K562 (cell line): ENCODE results near the gene THUMPD2. TPM values are rescaled to one million over a fixed set of nuclear protein-coding genes. Genes with fewer than 3 reads are reported as not detected.

ENCODE experiments used
- ATAC-seq: fragments of 200-7000 bp; cut with Tn5 transposase; 3 replicates; pipeline ENCODE4 v1.9.1; 2020; ENCODE audit warnings: moderate library complexity
- BruUV-seq: library from RNA; stranded (reverse); fragments of 400-500 nt; replicated peaks from 2 replicates; lab custom pipeline; 2021; lab: Mats Ljungman, UMichigan
- CTCF ChIA-PET: fragments of 300-600 bp; formaldehyde crosslinking; extraction: SDS; loops from one replicate; lab custom pipeline; 2021; ENCODE audit warnings: low intra/inter-chr PET ratio; lab: Yijun Ruan, JAX
- POLR2A ChIA-PET: fragments of 300-600, 350-650 bp; sonication (Branson Sonifier 250); formaldehyde crosslinking; extraction: SDS; loops from one replicate; lab custom pipeline; 2021; ENCODE audit warnings: antibody characterized with exemption, inconsistent platforms; lab: Yijun Ruan, JAX
- DNase-seq, 4 experiments: peaks; one replicate each; pipeline versions ENCODE4 v3.0.0 to v3.0.0-alpha.2; 2011 to 2018; ENCODE audit warnings: low spot score in 3 of 4, mixed read lengths in 3 of 4; ENCODE audit errors: extremely low read depth in 1 of 4
- FAIRE-seq: peaks from 2 replicates; lab custom pipeline; 2011; peaks lifted over from hg19 to GRCh38; lab: Jason Lieb, UNC
- H2AFZ ChIP-seq: 2 replicates; pipeline ENCODE4 v1.6.0; 2011; ENCODE audit warnings: low read depth, low read length, control low read depth, inconsistent platforms
- H3K27ac ChIP-seq: fragments of 200-600 bp; 3 replicates; pipeline ENCODE4 v1.8.0; 2011; ENCODE audit warnings: low read depth, mild to moderate bottlenecking, control low read depth, inconsistent platforms, low read length, moderate library complexity, mixed read lengths; ENCODE audit errors: extremely low read depth
- H3K27me3 ChIP-seq, 2 experiments: fragments of 300-600 bp in 1 of 2; 2 replicates in 1 of 2; 3 replicates in 1 of 2; pipeline versions ENCODE4 v1.6.0 to v1.8.0; 2011; ENCODE audit warnings: inconsistent platforms in 2 of 2, low read length in 2 of 2, mild to moderate bottlenecking in 1 of 2, mixed read lengths in 1 of 2, moderate library complexity in 1 of 2; ENCODE audit not compliant: control insufficient read depth in 2 of 2, insufficient read depth in 2 of 2
- H3K36me3 ChIP-seq: fragments of 300-600 bp; 3 replicates; pipeline ENCODE4 v1.8.0; 2011; ENCODE audit warnings: mild to moderate bottlenecking, low read length, inconsistent platforms; ENCODE audit not compliant: control insufficient read depth, insufficient read depth
- H3K4me1 ChIP-seq, 2 experiments: fragments of 200-600 bp in 1 of 2; replicated peaks in 1 of 2; 2 replicates in 1 of 2; 3 replicates in 1 of 2; pipeline versions ENCODE4 v1.5.1 to v1.8.0; 2011; ENCODE audit warnings: inconsistent platforms in 2 of 2, low read length in 2 of 2, mild to moderate bottlenecking in 1 of 2, mixed read lengths in 1 of 2, moderate library complexity in 1 of 2; ENCODE audit not compliant: control insufficient read depth in 2 of 2, insufficient read depth in 2 of 2
- H3K4me2 ChIP-seq: 2 replicates; pipeline ENCODE4 v1.6.1; 2011; ENCODE audit warnings: low read length, control low read depth, inconsistent platforms, mixed read lengths; ENCODE audit not compliant: insufficient read depth
- H3K4me3 ChIP-seq: fragments of 200-600 bp; sonication (generic), shearing (Covaris generic); 2 replicates; pipeline ENCODE4 v1.5.1; 2016; ENCODE audit warnings: control low read depth, inconsistent platforms
- H3K79me2 ChIP-seq: fragments of 200-600 bp; 3 replicates; pipeline ENCODE4 v1.8.0; 2011; ENCODE audit warnings: low read length, inconsistent platforms; ENCODE audit not compliant: control insufficient read depth, insufficient read depth
- H3K9ac ChIP-seq, 2 experiments: 2 replicates each; pipeline versions ENCODE4 v1.6.0 to v1.6.1; 2011; ENCODE audit warnings: low read depth in 2 of 2, low read length in 2 of 2, control low read depth in 1 of 2, inconsistent platforms in 1 of 2, mild to moderate bottlenecking in 1 of 2, mixed read lengths in 1 of 2; ENCODE audit not compliant: insufficient read depth in 1 of 2
- H3K9me1 ChIP-seq: one replicate; pipeline ENCODE4 v1.6.0; 2011; ENCODE audit warnings: inconsistent platforms, mild to moderate bottlenecking, low read length, moderate library complexity; ENCODE audit not compliant: control insufficient read depth, insufficient read depth
- H3K9me3 ChIP-seq: replicated peaks from 2 replicates; pipeline ENCODE4 v1.5.1; 2011; ENCODE audit warnings: low read depth, low read length, inconsistent platforms; ENCODE audit not compliant: control insufficient read depth, insufficient read depth
- H4K20me1 ChIP-seq: replicated peaks from 2 replicates; pipeline ENCODE4 v1.6.1; 2011; ENCODE audit warnings: low read length, inconsistent platforms, mixed read lengths; ENCODE audit not compliant: control insufficient read depth, insufficient read depth
- BHLHE40 ChIP-seq: IDR thresholded peaks from 2 replicates; pipeline ENCODE4 v1.6.1; 2011; ENCODE audit warnings: low read length, improper control_type of control experiment
- HLTF ChIP-seq: fragments of 450-650 bp; IDR thresholded peaks from 2 replicates; pipeline ENCODE4 v1.6.1; 2016
- NFYB ChIP-seq: IDR thresholded peaks from 2 replicates; pipeline ENCODE4 v1.6.1; 2011; ENCODE audit warnings: mild to moderate bottlenecking, moderate library complexity; ENCODE audit not compliant: insufficient read length; ENCODE audit errors: extremely low read depth
- TAF7 ChIP-seq: fragments of 450-650 bp; IDR thresholded peaks from 2 replicates; pipeline ENCODE4 v1.6.1; 2016; ENCODE audit warnings: missing genetic modification characterization, missing compliant biosample characterization
- WGBS: fragments of 100-300 bp; shearing (Covaris generic); methylation state at CpG from one replicate; pipeline ENCODE4 v1.1.6; 2016; ENCODE audit warnings: low coverage, mixed read lengths; ENCODE audit not compliant: insufficient coverage; ENCODE audit errors: missing lambda C conversion rate; 5-methylcytosine and 5-hydroxymethylcytosine counted together
- in situ Hi-C: fragments of 300-500 bp; cut with MboI; formaldehyde crosslinking; loops from 4 replicates; pipeline ENCODE4 v1.15.0; 2018; ENCODE audit warnings: inconsistent platforms, mixed read lengths
- intact Hi-C: fragments of 100-400 bp; cut with micrococcal nuclease; formaldehyde crosslinking; loops from 2 replicates; pipeline ENCODE4 v1.14.2; 2022
- polyA plus RNA-seq, 8 experiments: library from polyadenylated mRNA; depleted of rRNA in 4 of 8; stranded (reverse) in 5 of 8; unstranded in 3 of 8; fragments of >200 nt; fragmentation: Nextera tagmentation in 2 of 8; fragmentation: Illumina TruSeq in 1 of 8; extraction: Ambion mirVana in 2 of 8; extraction: Trizol in 1 of 8; gene quantifications; 2 replicates each; pipeline versions ENCODE4 v1.2.1 to v1.2.3, GENCODE V29; 2011 to 2014; ENCODE audit warnings: inconsistent platforms in 1 of 8, missing spikeins in 1 of 8
- total RNA-seq, 7 experiments: library from RNA; depleted of rRNA in 6 of 7; stranded (reverse); fragments of >200 nt in 6 of 7; fragmentation: Illumina TruSeq in 2 of 7; extraction: Trizol in 2 of 7; gene quantifications; 2 replicates each; pipeline versions ENCODE4 v1.2.1 to v1.2.3, GENCODE V29; 2011 to 2021; ENCODE audit warnings: low replicate concordance in 1 of 7
- TF ChIP-seq, protein P1 (sequence below): sonication (generic); formaldehyde crosslinking; IDR thresholded peaks from 2 replicates; pipeline ENCODE4 v1.8.0; 2022; ENCODE audit warnings: mild to moderate bottlenecking, missing genetic modification reagents, borderline replicate concordance
- TF ChIP-seq, protein P2 (sequence below): fragments of 450-650 bp; IDR thresholded peaks from 2 replicates; pipeline ENCODE4 v1.6.1; 2017; ENCODE audit warnings: antibody characterized with exemption, mild to moderate bottlenecking
- TF ChIP-seq, protein P3 (sequence below): sonication (generic); formaldehyde crosslinking; IDR thresholded peaks from 2 replicates; pipeline ENCODE4 v1.9.0; 2022; ENCODE audit warnings: mild to moderate bottlenecking, missing genetic modification reagents

Gene THUMPD2
- total and polyA plus RNA-seq, 9 of the 15 experiments (the other 6 are each of a cell fraction or from before 2014, with no cell fraction given), result 9.6 to 40.4 (median 24.0) TPM

DNA sequence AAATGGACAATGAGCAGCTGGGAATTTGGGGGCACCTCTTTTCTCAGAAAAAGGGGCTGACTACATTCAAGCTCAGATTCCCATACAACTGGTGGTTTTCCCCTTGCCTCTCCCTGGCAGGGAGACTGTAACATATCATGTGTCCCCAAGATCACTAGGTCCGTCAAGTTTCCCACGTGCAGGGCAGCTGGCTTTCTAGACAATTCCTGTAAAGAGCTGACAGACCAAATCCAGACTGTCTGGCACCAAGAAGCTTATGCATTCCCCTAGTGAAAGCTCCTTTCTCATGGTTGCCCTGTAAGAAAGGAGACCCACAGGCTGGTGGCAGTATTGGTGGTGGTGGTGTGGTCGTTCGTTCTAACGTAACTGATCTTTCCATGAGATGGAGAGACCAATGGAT, 48.8 kb downstream of the THUMPD2 start:
- 71% methylated on average over 5 of the region's 5 CpGs for WGBS
- FAIRE-seq, result peak; percentile 6
- intact Hi-C loops, result loop anchor here (1.0 to 5.0 kb wide), 5 partner anchors 137 to 497 kb away; partner anchors contain the start of gene MAP4K3

More for the DNA sequence above, 48.8 kb downstream of the THUMPD2 start:
- Histone ChIP-seq H3K9ac (no peak overlapping the region), H3K36me3 (peaks cover 24% of the 10 kb centered on the region), H3K4me2 (no peak overlapping the region), H3K27me3 (peaks cover 0 to 8% of the 10 kb centered on the region in 2 experiments; a peak in 1 of 5 replicates), H4K20me1 (peaks cover 2% of the 10 kb centered on the region; the same call in 1 of the 2 replicates), H2AFZ (no peak overlapping the region), H3K4me1 (no peaks in the 10 kb centered on the region), H3K79me2 (no peaks in the 10 kb centered on the region), H3K4me3 (no peak overlapping the region), H3K9me3 (no peaks in the 10 kb centered on the region), H3K27ac (no peak overlapping the region), H3K9me1 (no peaks in the 10 kb centered on the region)
- ChIA-PET CTCF (interaction anchor here (0.7 to 1.8 kb wide), 4 partner anchors 351 to 671 kb away, joined by 3 to 9 read pairs (median 4); no protein-coding TSS in a partner anchor), POLR2A (no interaction called here)
- BruUV-seq, result no TSS peak
- DNase-seq, result no peak
- no peak for ATAC-seq
- in situ Hi-C loops, result no loop called here
- TF ChIP-seq, protein P1, sequence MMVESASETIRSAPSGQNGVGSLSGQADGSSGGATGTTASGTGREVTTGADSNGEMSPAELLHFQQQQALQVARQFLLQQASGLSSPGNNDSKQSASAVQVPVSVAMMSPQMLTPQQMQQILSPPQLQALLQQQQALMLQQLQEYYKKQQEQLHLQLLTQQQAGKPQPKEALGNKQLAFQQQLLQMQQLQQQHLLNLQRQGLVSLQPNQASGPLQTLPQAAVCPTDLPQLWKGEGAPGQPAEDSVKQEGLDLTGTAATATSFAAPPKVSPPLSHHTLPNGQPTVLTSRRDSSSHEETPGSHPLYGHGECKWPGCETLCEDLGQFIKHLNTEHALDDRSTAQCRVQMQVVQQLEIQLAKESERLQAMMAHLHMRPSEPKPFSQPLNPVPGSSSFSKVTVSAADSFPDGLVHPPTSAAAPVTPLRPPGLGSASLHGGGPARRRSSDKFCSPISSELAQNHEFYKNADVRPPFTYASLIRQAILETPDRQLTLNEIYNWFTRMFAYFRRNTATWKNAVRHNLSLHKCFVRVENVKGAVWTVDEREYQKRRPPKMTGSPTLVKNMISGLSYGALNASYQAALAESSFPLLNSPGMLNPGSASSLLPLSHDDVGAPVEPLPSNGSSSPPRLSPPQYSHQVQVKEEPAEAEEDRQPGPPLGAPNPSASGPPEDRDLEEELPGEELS (CRISPR knock-in tag), result no peak
- TF ChIP-seq TAF7 (tag), result no peak
- TF ChIP-seq HLTF, result no peak
- TF ChIP-seq NFYB, result no peak
- TF ChIP-seq, protein P2, sequence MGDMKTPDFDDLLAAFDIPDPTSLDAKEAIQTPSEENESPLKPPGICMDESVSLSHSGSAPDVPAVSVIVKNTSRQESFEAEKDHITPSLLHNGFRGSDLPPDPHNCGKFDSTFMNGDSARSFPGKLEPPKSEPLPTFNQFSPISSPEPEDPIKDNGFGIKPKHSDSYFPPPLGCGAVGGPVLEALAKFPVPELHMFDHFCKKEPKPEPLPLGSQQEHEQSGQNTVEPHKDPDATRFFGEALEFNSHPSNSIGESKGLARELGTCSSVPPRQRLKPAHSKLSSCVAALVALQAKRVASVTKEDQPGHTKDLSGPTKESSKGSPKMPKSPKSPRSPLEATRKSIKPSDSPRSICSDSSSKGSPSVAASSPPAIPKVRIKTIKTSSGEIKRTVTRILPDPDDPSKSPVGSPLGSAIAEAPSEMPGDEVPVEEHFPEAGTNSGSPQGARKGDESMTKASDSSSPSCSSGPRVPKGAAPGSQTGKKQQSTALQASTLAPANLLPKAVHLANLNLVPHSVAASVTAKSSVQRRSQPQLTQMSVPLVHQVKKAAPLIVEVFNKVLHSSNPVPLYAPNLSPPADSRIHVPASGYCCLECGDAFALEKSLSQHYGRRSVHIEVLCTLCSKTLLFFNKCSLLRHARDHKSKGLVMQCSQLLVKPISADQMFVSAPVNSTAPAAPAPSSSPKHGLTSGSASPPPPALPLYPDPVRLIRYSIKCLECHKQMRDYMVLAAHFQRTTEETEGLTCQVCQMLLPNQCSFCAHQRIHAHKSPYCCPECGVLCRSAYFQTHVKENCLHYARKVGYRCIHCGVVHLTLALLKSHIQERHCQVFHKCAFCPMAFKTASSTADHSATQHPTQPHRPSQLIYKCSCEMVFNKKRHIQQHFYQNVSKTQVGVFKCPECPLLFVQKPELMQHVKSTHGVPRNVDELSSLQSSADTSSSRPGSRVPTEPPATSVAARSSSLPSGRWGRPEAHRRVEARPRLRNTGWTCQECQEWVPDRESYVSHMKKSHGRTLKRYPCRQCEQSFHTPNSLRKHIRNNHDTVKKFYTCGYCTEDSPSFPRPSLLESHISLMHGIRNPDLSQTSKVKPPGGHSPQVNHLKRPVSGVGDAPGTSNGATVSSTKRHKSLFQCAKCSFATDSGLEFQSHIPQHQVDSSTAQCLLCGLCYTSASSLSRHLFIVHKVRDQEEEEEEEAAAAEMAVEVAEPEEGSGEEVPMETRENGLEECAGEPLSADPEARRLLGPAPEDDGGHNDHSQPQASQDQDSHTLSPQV, result no peak
- TF ChIP-seq, protein P3, sequence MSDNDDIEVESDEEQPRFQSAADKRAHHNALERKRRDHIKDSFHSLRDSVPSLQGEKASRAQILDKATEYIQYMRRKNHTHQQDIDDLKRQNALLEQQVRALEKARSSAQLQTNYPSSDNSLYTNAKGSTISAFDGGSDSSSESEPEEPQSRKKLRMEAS, result no peak
- no peak for TF ChIP-seq BHLHE40
